Measurements from ENCODE around the gene LRP1-AS. TPM values are rescaled to one million over a fixed set of nuclear protein-coding genes. Genes with fewer than 3 reads are reported as not detected.

LRP1-AS gene
- total RNA-seq, 1 experiment from 2014 or later, result not detected

GRCh38 chr12:57105011-57105753 lies 42.2 kb downstream of the LRP1-AS start:
- no TSS peak for BruUV-seq (replicated peaks)
- intact Hi-C loops (cut with micrococcal nuclease; ENCODE audit: unreplicated experiment) (no loop called here), in situ Hi-C loops (cut with HindIII; ENCODE audit: low pct_unique_long_range_greater_than_20kb, low sequenced_read_pairs) (no loop called here)
- H3K27ac ChIP-seq (ENCODE audit: low read length), result no peak overlapping the region
- H3K4me1 ChIP-seq (ENCODE audit: control insufficient read depth, insufficient read depth, low read length), result peaks cover 9% of the 10 kb centered on the region; the same call in 1 of the 2 replicates
- DNase-seq (ENCODE audit: low read depth, low spot score) (no peak), ATAC-seq (no peak)
- ChIA-PET CTCF (no interaction called here), POLR2A (interaction anchor here (1.1 kb wide), 1 partner anchor 82 kb away, joined by 7 read pairs; no protein-coding TSS in a partner anchor)
- H3K27me3 ChIP-seq (ENCODE audit: control insufficient read depth, insufficient read depth, low read length), result no peaks in the 10 kb centered on the region
- H3K9me3 ChIP-seq (ENCODE audit: control insufficient read depth, insufficient read depth, low read depth, low read length), result no peaks in the 10 kb centered on the region
- no peaks in the 10 kb centered on the region for H3K36me3 ChIP-seq (ENCODE audit: control insufficient read depth, insufficient read depth, low read length)
- no peak overlapping the region for H3K4me3 ChIP-seq (ENCODE audit: low read depth in 2 of 2, low read length in 2 of 2)
- TF ChIP-seq POLR2AphosphoS5 (IDR thresholded peaks at IDR 0.05; ENCODE audit: low read depth, low read length) (no peak), TCF7L2 (IDR thresholded peaks at IDR 0.05; ENCODE audit: low read depth, low read length) (no peak), SIN3A (IDR thresholded peaks at IDR 0.05; ENCODE audit: borderline replicate concordance, insufficient read depth, low read depth, low read length) (no peak), REST (IDR thresholded peaks at IDR 0.05; ENCODE audit: insufficient read depth in 1 of 2, low read depth in 2 of 2, low read length in 1 of 2) (no peak)
- TF ChIP-seq, protein P1, sequence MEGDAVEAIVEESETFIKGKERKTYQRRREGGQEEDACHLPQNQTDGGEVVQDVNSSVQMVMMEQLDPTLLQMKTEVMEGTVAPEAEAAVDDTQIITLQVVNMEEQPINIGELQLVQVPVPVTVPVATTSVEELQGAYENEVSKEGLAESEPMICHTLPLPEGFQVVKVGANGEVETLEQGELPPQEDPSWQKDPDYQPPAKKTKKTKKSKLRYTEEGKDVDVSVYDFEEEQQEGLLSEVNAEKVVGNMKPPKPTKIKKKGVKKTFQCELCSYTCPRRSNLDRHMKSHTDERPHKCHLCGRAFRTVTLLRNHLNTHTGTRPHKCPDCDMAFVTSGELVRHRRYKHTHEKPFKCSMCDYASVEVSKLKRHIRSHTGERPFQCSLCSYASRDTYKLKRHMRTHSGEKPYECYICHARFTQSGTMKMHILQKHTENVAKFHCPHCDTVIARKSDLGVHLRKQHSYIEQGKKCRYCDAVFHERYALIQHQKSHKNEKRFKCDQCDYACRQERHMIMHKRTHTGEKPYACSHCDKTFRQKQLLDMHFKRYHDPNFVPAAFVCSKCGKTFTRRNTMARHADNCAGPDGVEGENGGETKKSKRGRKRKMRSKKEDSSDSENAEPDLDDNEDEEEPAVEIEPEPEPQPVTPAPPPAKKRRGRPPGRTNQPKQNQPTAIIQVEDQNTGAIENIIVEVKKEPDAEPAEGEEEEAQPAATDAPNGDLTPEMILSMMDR (IDR thresholded peaks at IDR 0.05), result no peak

- no peaks in the 10 kb centered on the region for H3K36me3 ChIP-seq (ENCODE audit: control insufficient read depth, insufficient read depth, low read length)
- no peak for ATAC-seq
- intact Hi-C loops (cut with micrococcal nuclease; ENCODE audit: unreplicated experiment) (no loop called here), in situ Hi-C loops (cut with HindIII; ENCODE audit: low pct_unique_long_range_greater_than_20kb, low sequenced_read_pairs) (no loop called here)
- H3K9me3 ChIP-seq (ENCODE audit: control insufficient read depth, insufficient read depth, low read depth, low read length), result no peaks in the 10 kb centered on the region
- ChIA-PET POLR2A (interaction anchor here (1.1 kb wide), 1 partner anchor 81 kb away, joined by 7 read pairs; no protein-coding TSS in a partner anchor), CTCF (no interaction called here)
- TF ChIP-seq POLR2AphosphoS5 (IDR thresholded peaks at IDR 0.05; ENCODE audit: low read depth, low read length), result no peak
- TF ChIP-seq SIN3A (IDR thresholded peaks at IDR 0.05; ENCODE audit: borderline replicate concordance, insufficient read depth, low read depth, low read length), result no peak
- TF ChIP-seq, protein P1 (IDR thresholded peaks at IDR 0.05), result no peak
- no peak for TF ChIP-seq REST (IDR thresholded peaks at IDR 0.05; ENCODE audit: insufficient read depth in 1 of 2, low read depth in 2 of 2, low read length in 1 of 2)
- TF ChIP-seq TCF7L2 (IDR thresholded peaks at IDR 0.05; ENCODE audit: low read depth, low read length), result no peak
- no peak for DNase-seq (ENCODE audit: low read depth, low spot score)
- no peak overlapping the region for H3K27ac ChIP-seq (ENCODE audit: low read length)
- H3K27me3 ChIP-seq (ENCODE audit: control insufficient read depth, insufficient read depth, low read length), result no peaks in the 10 kb centered on the region
- BruUV-seq (replicated peaks), result no TSS peak
- no peak overlapping the region for H3K4me3 ChIP-seq (ENCODE audit: low read depth in 2 of 2, low read length in 2 of 2)
- peaks cover 4% of the 10 kb centered on the region; the same call in 1 of the 2 replicates for H3K4me1 ChIP-seq (ENCODE audit: control insufficient read depth, insufficient read depth, low read length)
These were observed 43.0 kb downstream of the LRP1-AS start for GRCh38 chr12:57104292-57104910.
